ENCODE measurements around the gene ARHGAP9.

DNA sequence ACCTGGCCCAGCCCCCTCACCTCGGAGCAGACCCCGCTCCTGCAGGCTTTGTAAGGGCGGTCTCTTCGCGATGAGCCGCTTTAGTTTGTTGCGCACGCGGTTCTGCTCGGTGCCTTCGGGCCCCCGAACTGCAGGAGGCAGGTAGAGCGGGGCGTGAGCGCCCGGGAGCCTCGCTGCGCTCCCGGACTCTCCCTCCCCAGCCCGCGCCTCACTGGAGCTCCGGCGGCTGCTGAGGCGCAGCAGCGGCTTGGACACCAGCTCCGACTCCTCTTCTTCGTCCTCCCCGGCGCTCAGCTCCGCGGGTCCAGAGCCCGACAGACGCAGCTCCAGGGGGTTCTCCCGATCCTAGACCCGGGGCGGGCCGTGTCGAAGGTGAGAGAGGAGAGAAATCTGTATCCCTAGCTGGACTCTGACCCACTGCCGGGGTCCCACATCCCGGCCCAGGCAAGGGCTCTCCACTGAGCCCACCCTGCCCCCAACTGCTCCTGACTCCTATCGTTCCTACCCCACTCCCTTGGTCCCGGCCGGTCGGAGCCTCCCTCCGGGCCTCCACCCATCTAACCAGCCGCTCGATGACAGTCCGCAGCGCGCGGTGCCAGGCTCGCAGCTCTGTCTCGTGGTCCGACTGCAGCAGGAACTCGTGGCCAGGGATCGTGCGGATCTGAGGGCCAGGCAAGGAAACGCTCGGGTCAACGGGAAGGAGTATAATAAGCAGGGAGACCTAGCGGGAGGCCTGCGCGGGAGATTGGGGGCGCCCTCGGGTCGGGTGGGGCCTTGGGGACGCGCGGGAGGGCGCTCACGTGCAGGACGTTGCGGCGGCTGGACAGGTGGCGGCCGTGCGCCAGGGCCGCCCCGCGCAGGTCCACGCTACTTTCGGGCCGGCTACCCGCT is 4.2 kb downstream of the ARHGAP9 start:
- TF ChIP-seq, protein P1, sequence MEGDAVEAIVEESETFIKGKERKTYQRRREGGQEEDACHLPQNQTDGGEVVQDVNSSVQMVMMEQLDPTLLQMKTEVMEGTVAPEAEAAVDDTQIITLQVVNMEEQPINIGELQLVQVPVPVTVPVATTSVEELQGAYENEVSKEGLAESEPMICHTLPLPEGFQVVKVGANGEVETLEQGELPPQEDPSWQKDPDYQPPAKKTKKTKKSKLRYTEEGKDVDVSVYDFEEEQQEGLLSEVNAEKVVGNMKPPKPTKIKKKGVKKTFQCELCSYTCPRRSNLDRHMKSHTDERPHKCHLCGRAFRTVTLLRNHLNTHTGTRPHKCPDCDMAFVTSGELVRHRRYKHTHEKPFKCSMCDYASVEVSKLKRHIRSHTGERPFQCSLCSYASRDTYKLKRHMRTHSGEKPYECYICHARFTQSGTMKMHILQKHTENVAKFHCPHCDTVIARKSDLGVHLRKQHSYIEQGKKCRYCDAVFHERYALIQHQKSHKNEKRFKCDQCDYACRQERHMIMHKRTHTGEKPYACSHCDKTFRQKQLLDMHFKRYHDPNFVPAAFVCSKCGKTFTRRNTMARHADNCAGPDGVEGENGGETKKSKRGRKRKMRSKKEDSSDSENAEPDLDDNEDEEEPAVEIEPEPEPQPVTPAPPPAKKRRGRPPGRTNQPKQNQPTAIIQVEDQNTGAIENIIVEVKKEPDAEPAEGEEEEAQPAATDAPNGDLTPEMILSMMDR (IDR thresholded peaks at IDR 0.05; ENCODE audit: insufficient read depth, low read length) = no peak
- no peak for TF ChIP-seq POLR2AphosphoS5 (IDR thresholded peaks at IDR 0.05; ENCODE audit: low read depth)
- TF ChIP-seq REST (IDR thresholded peaks at IDR 0.05; ENCODE audit: insufficient replicate concordance, low read depth) = no peak
- no peak for TF ChIP-seq GABPA (IDR thresholded peaks at IDR 0.05; ENCODE audit: low read depth)
- TF ChIP-seq SPI1 (IDR thresholded peaks at IDR 0.05; ENCODE audit: borderline replicate concordance, low read depth) = no peak
